ENCODE results near the gene BST2. TPM values are rescaled to one million over a fixed set of nuclear protein-coding genes. Genes with fewer than 3 reads are reported as not detected.
A peak's percentile ranks its signal among the peaks of the same experiment; 100 is the strongest.
"Not testable (repeated sequence)": the region's sequence is repeated elsewhere in the genome, so short reads cannot be mapped to it uniquely, and the experiment has no call there.

Gene BST2
- total RNA-seq, 3 donors from 2014 or later: 90.1 to 131 (median 127) TPM

- TF ChIP-seq CTCF (IDR thresholded peaks at IDR 0.05): no peak
- TF ChIP-seq POLR2A (IDR thresholded peaks at IDR 0.05): no peak
- TF ChIP-seq POLR2AphosphoS5 (IDR thresholded peaks at IDR 0.05): no peak
- H3K36me3 ChIP-seq: no peaks in the 10 kb centered on the region
These were observed 40.1 kb downstream of the BST2 start for GRCh38 chr19:17365361-17365760.

GRCh38 chr19:17363852-17364605, 41.4 kb downstream of the BST2 start:
- H3K27me3 ChIP-seq; DNase-seq (ENCODE audit: low spot score in 2 of 2); H3K4me3 ChIP-seq; H3K27ac ChIP-seq; H3K9me3 ChIP-seq; H3K36me3 ChIP-seq; intact Hi-C loops (cut with DNase I; ENCODE audit: low total_unique reads); H3K4me1 ChIP-seq: not testable (repeated sequence)

More at GRCh38 chr19:17365361-17365760, 40.1 kb downstream of the BST2 start:
- H3K9me3 ChIP-seq: no peaks in the 10 kb centered on the region
- intact Hi-C loops (cut with DNase I; ENCODE audit: low total_unique reads): no loop called here
- no peak overlapping the region for H3K27ac ChIP-seq
- no peak overlapping the region for H3K4me3 ChIP-seq
- H3K27me3 ChIP-seq: no peaks in the 10 kb centered on the region
- no peaks in the 10 kb centered on the region for H3K4me1 ChIP-seq
- DNase-seq (ENCODE audit: low spot score in 2 of 2): no peak

DNA sequence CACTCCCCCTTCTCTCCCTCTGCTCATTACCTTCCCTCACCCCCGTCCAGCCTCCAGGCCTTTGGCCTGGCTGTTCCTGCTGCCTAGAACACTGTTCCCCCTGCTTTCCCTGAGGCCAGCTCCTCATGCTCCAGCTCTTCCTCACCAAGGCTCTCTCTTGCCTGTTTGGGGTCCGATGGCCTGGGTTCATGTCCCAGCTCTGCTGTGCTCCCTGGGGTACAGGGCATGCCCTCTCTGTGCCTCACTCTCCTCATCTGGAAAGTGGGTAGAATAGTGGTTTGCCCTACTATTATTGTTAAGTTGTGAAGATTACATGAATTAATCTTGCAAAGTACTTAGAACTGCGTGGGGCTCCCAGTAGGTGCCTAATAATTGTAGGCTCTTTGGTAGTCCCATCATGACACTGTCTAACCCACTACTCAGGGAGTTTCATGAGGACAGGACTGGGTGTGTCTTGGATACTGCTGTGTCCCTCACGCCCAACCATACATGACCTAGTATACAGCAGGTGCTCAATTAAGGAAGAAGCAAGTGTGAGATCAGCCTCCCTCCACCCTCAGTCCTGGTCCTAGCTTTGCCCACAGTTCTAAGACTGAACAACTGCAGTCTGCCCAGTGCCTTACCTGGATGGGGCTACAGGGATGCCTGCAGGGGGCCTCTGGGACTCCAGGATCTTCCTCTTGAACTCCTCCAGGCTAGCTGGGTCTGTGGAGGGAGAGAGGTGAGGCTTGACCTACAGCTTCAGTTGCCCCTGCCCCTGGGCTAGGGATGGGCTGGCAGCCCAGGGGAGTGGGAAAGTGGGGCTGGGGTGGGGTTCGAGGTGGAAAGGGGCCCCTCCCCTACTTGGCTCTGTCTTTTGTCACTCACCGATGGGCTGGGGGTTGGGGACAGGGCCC, 45.3 kb downstream of the BST2 start:
- TF ChIP-seq CTCF (IDR thresholded peaks at IDR 0.05) (no peak), POLR2AphosphoS5 (IDR thresholded peaks at IDR 0.05) (no peak), POLR2A (IDR thresholded peaks at IDR 0.05) (no peak)
- intact Hi-C loops (cut with DNase I; ENCODE audit: low total_unique reads): no loop called here
- no peak for DNase-seq (ENCODE audit: low spot score in 2 of 2)
- Histone ChIP-seq H3K36me3 (no peaks in the 10 kb centered on the region), H3K27ac (no peak overlapping the region), H3K4me1 (no peaks in the 10 kb centered on the region), H3K9me3 (no peaks in the 10 kb centered on the region), H3K4me3 (no peak overlapping the region), H3K27me3 (no peaks in the 10 kb centered on the region)

DNA sequence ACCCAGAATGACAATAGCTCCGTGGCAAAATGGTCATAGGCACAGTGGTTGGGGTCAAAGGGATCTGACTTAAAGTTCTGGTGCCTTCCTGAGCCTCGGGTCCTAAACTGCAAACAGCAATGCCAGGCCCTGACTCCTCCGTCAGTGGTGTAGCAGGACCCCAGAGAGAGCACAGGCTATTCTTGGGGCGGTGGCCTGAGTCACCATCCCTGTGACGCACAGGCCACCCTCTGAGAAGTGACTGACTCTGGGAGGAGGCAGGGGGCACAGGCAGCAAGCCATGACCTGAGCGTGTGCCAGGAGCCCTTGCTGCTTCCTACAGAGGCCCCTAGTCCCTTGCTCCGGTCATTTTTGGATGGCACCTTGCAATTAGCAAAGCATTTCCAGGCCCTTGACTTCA, 47.0 kb downstream of the BST2 start:
- H3K9me3 ChIP-seq: no peaks in the 10 kb centered on the region
- peak overlapping the region in 1 of 2 donors; percentile 8 for H3K27ac ChIP-seq
- no peaks in the 10 kb centered on the region for H3K27me3 ChIP-seq
- H3K36me3 ChIP-seq: no peaks in the 10 kb centered on the region
- TF ChIP-seq POLR2A (IDR thresholded peaks at IDR 0.05) (no peak), POLR2AphosphoS5 (IDR thresholded peaks at IDR 0.05) (no peak), CTCF (IDR thresholded peaks at IDR 0.05) (no peak)
- intact Hi-C loops (cut with DNase I; ENCODE audit: low total_unique reads): no loop called here
- H3K4me1 ChIP-seq: no peaks in the 10 kb centered on the region
- DNase-seq (ENCODE audit: low spot score in 2 of 2): no peak
- H3K4me3 ChIP-seq: no peak overlapping the region

DNA sequence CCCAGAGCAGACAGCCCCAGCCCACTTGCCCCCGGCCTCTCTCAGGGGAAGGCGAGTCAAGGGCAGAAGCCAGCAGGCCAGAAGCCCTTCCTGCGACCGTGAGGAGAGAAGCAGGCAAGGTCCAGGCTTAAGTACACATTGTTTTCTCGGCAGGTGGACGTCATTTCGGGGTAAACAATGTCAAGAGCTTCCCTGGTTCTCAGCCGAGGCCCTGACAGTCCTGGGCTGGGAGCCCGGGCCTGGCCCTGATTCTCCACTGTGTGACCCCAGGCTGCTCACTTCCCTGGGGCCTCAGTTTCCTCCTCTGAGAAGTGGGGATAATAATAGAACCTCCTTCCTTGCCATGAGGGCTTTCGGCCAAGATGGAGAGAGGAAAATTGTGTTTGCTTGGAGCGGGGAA, 47.7 kb downstream of the BST2 start:
- Histone ChIP-seq H3K27me3 (no peaks in the 10 kb centered on the region), H3K4me3 (no peak overlapping the region), H3K9me3 (no peaks in the 10 kb centered on the region), H3K4me1 (no peaks in the 10 kb centered on the region), H3K36me3 (no peaks in the 10 kb centered on the region), H3K27ac (peak overlapping the region in 1 of 2 donors; percentile 8)
- intact Hi-C loops (cut with DNase I; ENCODE audit: low total_unique reads): no loop called here
- TF ChIP-seq CTCF (IDR thresholded peaks at IDR 0.05): no peak
- TF ChIP-seq POLR2A (IDR thresholded peaks at IDR 0.05): no peak
- no peak for TF ChIP-seq POLR2AphosphoS5 (IDR thresholded peaks at IDR 0.05)
- DNase-seq (ENCODE audit: low spot score in 2 of 2): no peak
